Brain microvascular endothelial cell (primary cell): ENCODE data around the gene CLPTM1L.
"Not testable (repeated sequence)": the region's sequence is repeated elsewhere in the genome, so short reads cannot be mapped to it uniquely, and the experiment has no call there.

Experiments
- DNase-seq: peaks from one replicate; pipeline ENCODE4 v3.0.0-alpha.2; 2020
- H3K27ac ChIP-seq: fragments of 250-450 bp; sonication (Bioruptor Pico); 2 replicates; pipeline ENCODE4 v1.5.1; 2020; ENCODE audit warnings: mild to moderate bottlenecking, moderate library complexity
- H3K27me3 ChIP-seq: fragments of 250-450 bp; sonication (Bioruptor Pico); replicated peaks from 2 replicates; pipeline ENCODE4 v1.5.1; 2020; ENCODE audit warnings: mild to moderate bottlenecking
- H3K36me3 ChIP-seq: fragments of 250-450 bp; sonication (Bioruptor Pico); replicated peaks from 2 replicates; pipeline ENCODE4 v1.5.1; 2020; ENCODE audit warnings: mild to moderate bottlenecking
- H3K4me3 ChIP-seq: 2 replicates; pipeline ENCODE4 v1.5.1; 2011; ENCODE audit warnings: low read depth, mild to moderate bottlenecking, control low read depth, low read length, moderate library complexity
- CTCF ChIP-seq: IDR thresholded peaks from 2 replicates; pipeline ENCODE4 v1.5.1; 2011; ENCODE audit warnings: low read depth, mild to moderate bottlenecking, moderate library complexity, low read length, control low read depth, inconsistent platforms; ENCODE audit errors: missing control alignments
- in situ Hi-C: cut with HindIII; loops from 2 replicates; pipeline ENCODE4 v1.10.0; 2017; ENCODE audit warnings: low sequenced_read_pairs, low pct_ligation_motif_present

CLPTM1L gene

GRCh38 chr5:1336749-1337488 lies 8.0 kb downstream of the CLPTM1L start:
- H3K27me3 ChIP-seq, result no peaks in the 10 kb centered on the region
- in situ Hi-C loops, result no loop called here
- peaks cover 62% of the 10 kb centered on the region for H3K36me3 ChIP-seq
- no peak for DNase-seq
- no peak overlapping the region for H3K4me3 ChIP-seq
- H3K27ac ChIP-seq, result no peak overlapping the region
- TF ChIP-seq CTCF, result no peak

GRCh38 chr5:1336106-1336561 lies 8.8 kb downstream of the CLPTM1L start:
- in situ Hi-C loops, result no loop called here
- TF ChIP-seq CTCF, result no peak
- no peak overlapping the region for H3K4me3 ChIP-seq
- peaks cover 58% of the 10 kb centered on the region for H3K36me3 ChIP-seq
- no peak overlapping the region for H3K27ac ChIP-seq
- H3K27me3 ChIP-seq, result no peaks in the 10 kb centered on the region
- no peak for DNase-seq

GRCh38 chr5:1335540-1336095 lies 9.3 kb downstream of the CLPTM1L start:
- DNase-seq, result no peak
- Histone ChIP-seq H3K36me3 (peaks cover 58% of the 10 kb centered on the region), H3K27ac (no peak overlapping the region), H3K4me3 (no peak overlapping the region), H3K27me3 (no peaks in the 10 kb centered on the region)
- no peak for TF ChIP-seq CTCF
- in situ Hi-C loops, result no loop called here

GRCh38 chr5:1334831-1335539 lies 9.9 kb downstream of the CLPTM1L start:
- in situ Hi-C loops, result no loop called here
- no peaks in the 10 kb centered on the region for H3K27me3 ChIP-seq
- H3K27ac ChIP-seq, result no peak overlapping the region
- H3K36me3 ChIP-seq, result peaks cover 58% of the 10 kb centered on the region
- no peak for DNase-seq
- no peak overlapping the region for H3K4me3 ChIP-seq
- TF ChIP-seq CTCF, result no peak

GRCh38 chr5:1333986-1334385 lies 10.9 kb downstream of the CLPTM1L start:
- H3K27me3 ChIP-seq, result no peaks in the 10 kb centered on the region
- in situ Hi-C loops, result no loop called here
- DNase-seq, result no peak
- H3K36me3 ChIP-seq, result peaks cover 60% of the 10 kb centered on the region
- no peak overlapping the region for H3K4me3 ChIP-seq
- H3K27ac ChIP-seq, result no peak overlapping the region
- TF ChIP-seq CTCF, result no peak

- H3K4me3 ChIP-seq, DNase-seq, H3K27ac ChIP-seq, H3K27me3 ChIP-seq, in situ Hi-C loops: not testable (repeated sequence)
- H3K36me3 ChIP-seq, result peaks cover 56% of the 10 kb centered on the region
These were observed 11.6 kb downstream of the CLPTM1L start for GRCh38 chr5:1333286-1333685.
